Mesothelial cell of epicardium (in vitro differentiated cells): ENCODE results near the gene BLACAT1. TPM values are rescaled to one million over a fixed set of nuclear protein-coding genes. Genes with fewer than 3 reads are reported as not detected.

Source experiments
- DNase-seq, 2 experiments: peaks; one replicate each; pipeline ENCODE4 v3.0.0; 2021; ENCODE audit warnings: low spot score in 2 of 2; ENCODE audit not compliant: unreplicated experiment in 2 of 2
- H3K27ac Mint-ChIP-seq: 2 replicates; pipeline ENCODE4 v1.8.0; 2021; ENCODE audit warnings: mixed read lengths
- H3K27me3 Mint-ChIP-seq: 2 replicates; pipeline ENCODE4 v1.8.0; 2021; ENCODE audit warnings: low read depth, mixed read lengths
- H3K36me3 Mint-ChIP-seq: 2 replicates; pipeline ENCODE4 v1.8.0; 2021; ENCODE audit warnings: mixed read lengths
- H3K4me1 Mint-ChIP-seq: 2 replicates; pipeline ENCODE4 v1.8.0; 2021; ENCODE audit warnings: mixed read lengths
- H3K4me3 Mint-ChIP-seq: 2 replicates; pipeline ENCODE4 v1.8.0; 2021; ENCODE audit warnings: mild to moderate bottlenecking, moderate library complexity, mixed read lengths
- H3K9me3 Mint-ChIP-seq: 2 replicates; pipeline ENCODE4 v1.8.0; 2021; ENCODE audit warnings: mixed read lengths
- total RNA-seq: library from RNA; stranded (reverse); gene quantifications from 3 replicates; pipeline ENCODE4 v1.2.1, GENCODE V29; 2021
- TF ChIP-seq, protein P1 (sequence below): fragments of 200-600 bp; sonication (generic); IDR thresholded peaks from one replicate; pipeline ENCODE4 v1.5.0; 2021; ENCODE audit warnings: antibody characterized with exemption; ENCODE audit not compliant: unreplicated experiment

The BLACAT1 gene
- total RNA-seq, 1 donor from 2014 or later = 0.74 TPM

DNA sequence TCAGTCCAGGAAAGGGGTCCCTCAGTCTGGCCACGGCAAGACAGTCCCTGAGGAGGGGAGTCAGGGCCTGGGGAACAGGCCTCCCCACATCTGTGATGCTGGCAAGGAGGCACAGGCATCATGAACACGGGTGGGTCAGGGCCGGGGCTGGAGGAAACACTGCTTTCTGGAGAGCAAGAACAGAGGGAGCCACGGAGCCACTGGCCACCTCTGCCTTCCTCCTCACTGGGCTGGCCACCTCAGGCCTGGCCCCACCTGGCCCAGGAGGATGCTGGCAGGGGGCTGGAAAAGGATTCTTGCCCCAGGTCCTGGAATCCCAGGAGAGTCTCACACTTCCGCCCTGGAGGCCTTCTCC, 15.7 kb downstream of the BLACAT1 start:
- Mint-ChIP-seq H3K27ac (peak overlapping the region; percentile 67), H3K27me3 (peaks cover 6% of the 10 kb centered on the region), H3K4me1 (peaks cover 55% of the 10 kb centered on the region), H3K9me3 (no peaks in the 10 kb centered on the region), H3K4me3 (no peak overlapping the region), H3K36me3 (no peaks in the 10 kb centered on the region)
- no peak for DNase-seq
- TF ChIP-seq, protein P1, sequence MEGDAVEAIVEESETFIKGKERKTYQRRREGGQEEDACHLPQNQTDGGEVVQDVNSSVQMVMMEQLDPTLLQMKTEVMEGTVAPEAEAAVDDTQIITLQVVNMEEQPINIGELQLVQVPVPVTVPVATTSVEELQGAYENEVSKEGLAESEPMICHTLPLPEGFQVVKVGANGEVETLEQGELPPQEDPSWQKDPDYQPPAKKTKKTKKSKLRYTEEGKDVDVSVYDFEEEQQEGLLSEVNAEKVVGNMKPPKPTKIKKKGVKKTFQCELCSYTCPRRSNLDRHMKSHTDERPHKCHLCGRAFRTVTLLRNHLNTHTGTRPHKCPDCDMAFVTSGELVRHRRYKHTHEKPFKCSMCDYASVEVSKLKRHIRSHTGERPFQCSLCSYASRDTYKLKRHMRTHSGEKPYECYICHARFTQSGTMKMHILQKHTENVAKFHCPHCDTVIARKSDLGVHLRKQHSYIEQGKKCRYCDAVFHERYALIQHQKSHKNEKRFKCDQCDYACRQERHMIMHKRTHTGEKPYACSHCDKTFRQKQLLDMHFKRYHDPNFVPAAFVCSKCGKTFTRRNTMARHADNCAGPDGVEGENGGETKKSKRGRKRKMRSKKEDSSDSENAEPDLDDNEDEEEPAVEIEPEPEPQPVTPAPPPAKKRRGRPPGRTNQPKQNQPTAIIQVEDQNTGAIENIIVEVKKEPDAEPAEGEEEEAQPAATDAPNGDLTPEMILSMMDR = no peak

- Mint-ChIP-seq H3K27me3 (peaks cover 15% of the 10 kb centered on the region), H3K36me3 (no peaks in the 10 kb centered on the region), H3K4me1 (peaks cover 44% of the 10 kb centered on the region), H3K27ac (no peak overlapping the region), H3K4me3 (no peak overlapping the region), H3K9me3 (no peaks in the 10 kb centered on the region)
- DNase-seq = peak; percentile 62 to 85
- TF ChIP-seq, protein P1 = no peak
These were observed 17.4 kb downstream of the BLACAT1 start for GRCh38 chr1:205438213-205439158.

GRCh38 chr1:205437570-205437969, 18.3 kb downstream of the BLACAT1 start:
- H3K27me3 Mint-ChIP-seq = peaks cover 15% of the 10 kb centered on the region
- H3K27ac Mint-ChIP-seq = no peak overlapping the region

DNA sequence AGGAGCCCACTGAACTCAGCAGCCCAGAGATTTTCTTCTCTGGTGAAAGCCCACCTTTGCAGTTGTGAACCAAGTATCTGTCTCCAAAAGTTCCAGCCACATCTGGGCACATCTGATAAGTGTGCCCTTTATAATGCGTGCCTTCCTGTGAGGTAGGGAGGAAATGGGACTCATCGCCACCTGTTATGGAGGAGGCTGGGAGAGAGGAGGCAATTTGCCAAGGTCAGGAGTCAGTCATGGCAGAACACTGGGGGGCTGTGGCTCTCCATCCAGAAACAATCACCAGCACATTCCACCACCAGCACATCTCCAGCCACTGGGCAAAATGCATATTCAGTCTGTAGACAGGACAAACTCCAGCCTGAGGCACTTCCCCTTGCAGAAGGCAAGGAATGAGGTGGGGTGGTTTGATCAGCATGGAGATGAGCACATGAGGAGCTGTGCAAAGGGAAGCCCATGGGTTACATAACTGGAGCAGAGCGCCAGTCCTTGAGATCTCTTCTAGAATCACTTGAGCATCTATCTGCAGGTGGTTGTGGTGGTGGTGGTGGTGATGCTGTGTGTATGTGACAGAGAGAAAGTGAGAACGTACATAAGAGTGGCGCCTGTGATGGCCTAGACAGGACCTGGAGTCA, 19.0 kb downstream of the BLACAT1 start:
- Mint-ChIP-seq H3K36me3 (no peaks in the 10 kb centered on the region), H3K27ac (no peak overlapping the region), H3K4me1 (peaks cover 42% of the 10 kb centered on the region), H3K4me3 (no peak overlapping the region), H3K27me3 (peaks cover 20% of the 10 kb centered on the region), H3K9me3 (no peaks in the 10 kb centered on the region)
- TF ChIP-seq, protein P1 = no peak
- DNase-seq = no peak

More at GRCh38 chr1:205437570-205437969, 18.3 kb downstream of the BLACAT1 start:
- Mint-ChIP-seq H3K4me3 (no peak overlapping the region), H3K9me3 (no peaks in the 10 kb centered on the region), H3K36me3 (no peaks in the 10 kb centered on the region), H3K4me1 (peaks cover 44% of the 10 kb centered on the region)
- DNase-seq = no peak
- TF ChIP-seq, protein P1 = no peak

- no peak overlapping the region for H3K4me3 Mint-ChIP-seq
- no peak overlapping the region for H3K27ac Mint-ChIP-seq
- H3K36me3 Mint-ChIP-seq = no peaks in the 10 kb centered on the region
- TF ChIP-seq, protein P1 = no peak
- peaks cover 35% of the 10 kb centered on the region for H3K4me1 Mint-ChIP-seq
- no peaks in the 10 kb centered on the region for H3K9me3 Mint-ChIP-seq
- H3K27me3 Mint-ChIP-seq = peaks cover 20% of the 10 kb centered on the region
- no peak for DNase-seq
These were observed 20.0 kb downstream of the BLACAT1 start for GRCh38 chr1:205435578-205436573.
